Measurements from ENCODE around the gene PCNA.
"Not testable (repeated sequence)": the region's sequence is repeated elsewhere in the genome, so short reads cannot be mapped to it uniquely, and the experiment has no call there.

PCNA gene

GRCh38 chr20:5141615-5142014 lies 21.9 kb upstream of the PCNA start:
- no peak for DNase-seq (ENCODE audit: low spot score)

- DNase-seq (ENCODE audit: low spot score), result no peak
Observed at GRCh38 chr20:5140195-5140594, 20.4 kb upstream of the PCNA start.

- DNase-seq (ENCODE audit: low spot score), result no peak
Observed at GRCh38 chr20:5136096-5136495, 16.3 kb upstream of the PCNA start.

GRCh38 chr20:5135363-5136012 lies 15.7 kb upstream of the PCNA start:
- DNase-seq (ENCODE audit: low spot score), result no peak

- no peak for DNase-seq (ENCODE audit: low spot score)
Observed at GRCh38 chr20:5133998-5134397, 14.2 kb upstream of the PCNA start.

- no peak for DNase-seq (ENCODE audit: low spot score)
Observed at GRCh38 chr20:5131502-5131901, 11.7 kb upstream of the PCNA start.

- no peak for DNase-seq (ENCODE audit: low spot score)
Observed at GRCh38 chr20:5128886-5129285, 9.1 kb upstream of the PCNA start.

GRCh38 chr20:5127859-5128424 lies 8.2 kb upstream of the PCNA start:
- no peak for DNase-seq (ENCODE audit: low spot score)

- DNase-seq (ENCODE audit: low spot score), result peak; percentile 51
Observed at GRCh38 chr20:5127204-5127858, 7.6 kb upstream of the PCNA start.

- peak; percentile 98 for DNase-seq (ENCODE audit: low spot score)
Observed at GRCh38 chr20:5126512-5127203, 6.9 kb upstream of the PCNA start, which contains the start of gene CDS2. Gene CDS2, plus strand, starts transcription at chr20:5127008. Its CDS starts 85 bp downstream, at chr20:5127093.

GRCh38 chr20:5122873-5123260 lies 3.1 kb upstream of the PCNA start:
- DNase-seq (ENCODE audit: low spot score), result no peak

GRCh38 chr20:5120185-5120476 lies 373 bp upstream of the PCNA start:
- no peak for DNase-seq (ENCODE audit: low spot score)

- DNase-seq (ENCODE audit: low spot score), result no peak
Observed at GRCh38 chr20:5119143-5119434, 669 bp downstream of the PCNA start.

- no peak for DNase-seq (ENCODE audit: low spot score)
Observed at GRCh38 chr20:5118220-5119142, 1.3 kb downstream of the PCNA start.

GRCh38 chr20:5116875-5117274 lies 2.9 kb downstream of the PCNA start:
- no peak for DNase-seq (ENCODE audit: low spot score)

- no peak for DNase-seq (ENCODE audit: low spot score)
Observed at GRCh38 chr20:5114403-5114802, 5.4 kb downstream of the PCNA start.

GRCh38 chr20:5113615-5113986 lies 6.2 kb downstream of the PCNA start:
- DNase-seq (ENCODE audit: low spot score), result no peak

- DNase-seq (ENCODE audit: low spot score), result no peak
Observed at GRCh38 chr20:5109276-5109675, 10.5 kb downstream of the PCNA start.

- DNase-seq (ENCODE audit: low spot score), result no peak
Observed at GRCh38 chr20:5104479-5104878, 15.3 kb downstream of the PCNA start.

GRCh38 chr20:5100684-5101347 lies 18.9 kb downstream of the PCNA start:
- DNase-seq (ENCODE audit: low spot score), result peak; percentile 66

- DNase-seq (ENCODE audit: low spot score), result not testable (repeated sequence)
Observed at GRCh38 chr20:5099909-5100308, 19.8 kb downstream of the PCNA start.

GRCh38 chr20:5099009-5099408 lies 20.7 kb downstream of the PCNA start:
- not testable (repeated sequence) for DNase-seq (ENCODE audit: low spot score)
